ENCODE data around the gene POU2AF3.

The POU2AF3 gene, protein sequence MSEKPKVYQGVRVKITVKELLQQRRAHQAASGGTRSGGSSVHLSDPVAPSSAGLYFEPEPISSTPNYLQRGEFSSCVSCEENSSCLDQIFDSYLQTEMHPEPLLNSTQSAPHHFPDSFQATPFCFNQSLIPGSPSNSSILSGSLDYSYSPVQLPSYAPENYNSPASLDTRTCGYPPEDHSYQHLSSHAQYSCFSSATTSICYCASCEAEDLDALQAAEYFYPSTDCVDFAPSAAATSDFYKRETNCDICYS

DNA sequence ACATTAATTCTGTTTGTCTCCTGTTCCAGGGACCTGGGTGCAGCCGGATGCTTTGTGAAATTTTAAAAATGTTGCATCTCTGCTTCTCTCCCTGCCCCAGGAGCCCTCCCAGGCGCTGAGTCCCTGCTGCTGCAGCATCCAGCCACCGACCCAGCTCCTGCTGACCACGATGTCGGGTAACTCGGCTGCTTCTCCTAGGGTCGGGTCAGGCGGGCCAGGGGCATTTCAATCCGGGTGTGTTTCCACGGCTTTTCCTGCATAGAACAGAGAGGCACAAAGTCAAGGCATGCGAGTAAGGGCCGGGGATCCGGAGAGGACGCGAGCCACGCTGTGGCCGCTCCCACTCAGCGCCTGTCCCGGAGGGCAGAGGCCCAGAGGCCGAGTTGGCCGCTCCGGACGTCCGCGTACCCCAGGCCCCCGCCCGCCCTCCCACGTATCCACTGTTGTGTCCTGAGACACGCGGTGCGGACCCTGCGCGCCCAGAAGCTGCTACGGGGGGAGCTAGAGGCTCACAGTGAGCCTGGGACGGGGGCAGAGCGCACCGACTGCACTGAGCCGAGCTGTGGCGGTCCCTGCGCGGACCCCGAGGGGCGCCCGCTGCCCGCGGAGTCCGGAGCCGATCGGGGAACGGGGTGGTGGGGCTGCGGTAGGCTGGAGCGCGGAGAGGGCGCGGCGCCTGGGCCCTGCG, at the start of gene POU2AF3:
Gene POU2AF3, plus strand, starts transcription at position 134 of the 688 bp plus-strand sequence. Its CDS starts 36 bp downstream, at position 170.
- TF ChIP-seq, protein P1, sequence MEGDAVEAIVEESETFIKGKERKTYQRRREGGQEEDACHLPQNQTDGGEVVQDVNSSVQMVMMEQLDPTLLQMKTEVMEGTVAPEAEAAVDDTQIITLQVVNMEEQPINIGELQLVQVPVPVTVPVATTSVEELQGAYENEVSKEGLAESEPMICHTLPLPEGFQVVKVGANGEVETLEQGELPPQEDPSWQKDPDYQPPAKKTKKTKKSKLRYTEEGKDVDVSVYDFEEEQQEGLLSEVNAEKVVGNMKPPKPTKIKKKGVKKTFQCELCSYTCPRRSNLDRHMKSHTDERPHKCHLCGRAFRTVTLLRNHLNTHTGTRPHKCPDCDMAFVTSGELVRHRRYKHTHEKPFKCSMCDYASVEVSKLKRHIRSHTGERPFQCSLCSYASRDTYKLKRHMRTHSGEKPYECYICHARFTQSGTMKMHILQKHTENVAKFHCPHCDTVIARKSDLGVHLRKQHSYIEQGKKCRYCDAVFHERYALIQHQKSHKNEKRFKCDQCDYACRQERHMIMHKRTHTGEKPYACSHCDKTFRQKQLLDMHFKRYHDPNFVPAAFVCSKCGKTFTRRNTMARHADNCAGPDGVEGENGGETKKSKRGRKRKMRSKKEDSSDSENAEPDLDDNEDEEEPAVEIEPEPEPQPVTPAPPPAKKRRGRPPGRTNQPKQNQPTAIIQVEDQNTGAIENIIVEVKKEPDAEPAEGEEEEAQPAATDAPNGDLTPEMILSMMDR (IDR thresholded peaks at IDR 0.05; ENCODE audit: borderline replicate concordance, insufficient read depth, low read depth, low read length), result no peak
- H3K4me3 ChIP-seq (ENCODE audit: low read depth, low read length), result peak within 1 kb of the TSS; percentile 53

DNA sequence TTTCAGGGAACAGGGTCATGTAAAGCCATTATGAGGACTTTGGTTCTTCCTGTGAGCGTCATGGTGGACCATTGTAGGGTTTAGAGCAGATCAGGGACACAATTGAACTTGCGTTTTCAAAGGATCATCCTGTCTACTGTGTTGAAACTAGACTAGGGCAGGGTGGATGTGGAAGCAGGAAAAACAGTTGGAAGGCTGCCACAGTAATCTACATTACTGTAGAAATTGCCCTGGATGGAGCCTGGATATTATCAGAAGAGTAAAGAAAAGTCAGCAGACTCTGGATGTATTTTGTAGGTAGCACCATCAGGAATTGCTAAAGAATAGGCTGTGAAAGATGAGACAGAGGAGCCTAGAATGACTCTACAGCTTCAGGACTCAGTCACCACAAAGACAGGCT, 47.4 kb upstream of the POU2AF3 start:
- no peak overlapping the region for H3K4me3 ChIP-seq (ENCODE audit: low read depth, low read length)
- TF ChIP-seq, protein P1 (IDR thresholded peaks at IDR 0.05; ENCODE audit: borderline replicate concordance, insufficient read depth, low read depth, low read length), result no peak

DNA sequence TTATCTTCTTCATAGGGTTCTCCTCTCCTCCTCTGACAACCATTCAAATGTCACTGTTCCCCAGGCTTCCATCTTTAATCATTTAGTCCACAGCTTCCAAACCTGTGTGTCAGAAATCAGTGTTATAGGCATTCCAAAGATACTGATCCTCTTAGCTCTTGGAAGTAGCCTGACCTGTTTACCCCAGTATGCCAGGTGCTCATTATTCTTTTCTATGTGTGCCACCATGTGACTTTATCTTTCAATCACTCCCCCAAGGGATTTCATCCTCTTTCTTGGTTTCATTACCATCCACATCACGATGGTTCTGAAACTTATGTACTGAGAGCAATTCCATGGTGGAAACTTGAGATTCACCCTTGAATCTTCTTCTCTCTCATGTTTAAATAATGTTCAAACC, 45.2 kb upstream of the POU2AF3 start:
- TF ChIP-seq, protein P1 (IDR thresholded peaks at IDR 0.05; ENCODE audit: borderline replicate concordance, insufficient read depth, low read depth, low read length), result no peak
- no peak overlapping the region for H3K4me3 ChIP-seq (ENCODE audit: low read depth, low read length)

DNA sequence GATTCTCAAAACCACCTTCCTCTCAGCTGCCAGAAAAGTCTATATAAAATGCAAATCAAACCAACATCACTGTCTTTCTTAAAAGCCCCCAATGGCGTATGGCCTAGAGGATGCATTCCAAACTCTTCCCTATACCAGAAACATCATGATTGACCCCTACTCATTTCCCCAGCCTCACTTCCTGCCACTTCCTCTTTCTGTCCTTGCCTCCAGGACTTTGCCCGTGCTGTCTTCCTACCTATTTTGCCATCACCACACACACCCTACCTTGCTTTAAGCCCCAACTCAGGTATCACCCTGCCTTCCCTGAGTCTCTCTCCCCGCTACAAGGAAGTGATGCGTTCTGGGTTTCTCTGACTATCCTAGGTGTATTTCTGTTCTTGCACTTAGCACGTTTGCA, 44.7 kb upstream of the POU2AF3 start:
- TF ChIP-seq, protein P1 (IDR thresholded peaks at IDR 0.05; ENCODE audit: borderline replicate concordance, insufficient read depth, low read depth, low read length), result no peak
- H3K4me3 ChIP-seq (ENCODE audit: low read depth, low read length), result no peak overlapping the region

DNA sequence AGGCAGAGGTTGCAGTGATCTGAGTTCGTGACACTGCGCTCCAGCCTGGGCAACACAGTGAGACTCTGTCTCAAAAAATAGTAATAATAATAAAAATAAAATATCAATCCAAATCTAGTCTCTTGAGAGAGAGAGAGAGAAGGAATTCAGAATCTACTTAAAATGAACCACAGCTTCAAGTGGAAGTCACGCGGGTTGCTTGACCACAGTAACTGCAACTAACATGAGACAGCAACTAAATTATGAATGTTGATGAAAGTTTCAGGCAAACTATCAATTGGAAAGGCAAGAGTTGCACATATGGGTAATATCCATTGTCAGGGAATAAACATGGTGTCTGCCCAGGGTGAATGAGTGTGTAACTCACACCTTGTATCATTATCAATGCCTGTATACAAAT, 40.3 kb upstream of the POU2AF3 start:
- TF ChIP-seq, protein P1 (IDR thresholded peaks at IDR 0.05; ENCODE audit: borderline replicate concordance, insufficient read depth, low read depth, low read length), result no peak
- no peak overlapping the region for H3K4me3 ChIP-seq (ENCODE audit: low read depth, low read length)

DNA sequence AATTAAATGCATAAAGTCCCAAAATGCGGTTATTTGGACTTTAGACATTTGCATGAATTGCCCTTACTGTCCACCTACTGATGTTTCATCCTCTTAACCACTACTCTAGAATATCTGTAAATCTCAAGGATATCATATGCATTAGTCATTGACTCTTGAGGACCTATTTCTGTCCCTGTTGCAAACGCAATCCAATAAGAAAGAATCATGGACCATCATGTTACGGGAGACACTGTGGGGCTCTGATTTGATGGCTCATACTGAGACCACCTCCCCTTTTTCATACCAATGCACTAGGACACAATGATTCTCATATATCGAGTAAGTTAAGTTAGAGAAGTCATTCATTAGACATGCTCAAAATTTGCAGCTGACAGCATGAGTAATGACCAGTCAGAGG, 38.5 kb upstream of the POU2AF3 start:
- no peak overlapping the region for H3K4me3 ChIP-seq (ENCODE audit: low read depth, low read length)
- TF ChIP-seq, protein P1 (IDR thresholded peaks at IDR 0.05; ENCODE audit: borderline replicate concordance, insufficient read depth, low read depth, low read length), result no peak

DNA sequence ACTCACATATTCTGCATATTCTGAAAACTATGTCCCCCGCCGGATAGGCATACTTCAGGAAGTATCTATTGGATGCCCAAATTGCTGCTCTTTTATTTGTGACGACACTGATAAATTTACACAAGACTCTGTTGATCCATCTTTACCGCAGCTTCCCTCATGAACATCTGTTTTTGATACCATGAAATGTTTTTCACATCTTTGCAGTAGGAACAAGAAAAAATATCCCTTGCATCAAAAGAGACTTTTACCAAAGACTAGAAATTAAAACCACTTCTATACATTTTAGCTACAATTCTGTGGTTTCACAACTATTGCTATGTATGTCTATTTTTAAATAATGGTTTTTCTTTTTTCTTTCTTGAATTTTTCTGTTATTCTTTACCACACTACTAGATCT, 37.5 kb upstream of the POU2AF3 start:
- no peak overlapping the region for H3K4me3 ChIP-seq (ENCODE audit: low read depth, low read length)
- TF ChIP-seq, protein P1 (IDR thresholded peaks at IDR 0.05; ENCODE audit: borderline replicate concordance, insufficient read depth, low read depth, low read length), result no peak

All from GM12875 (cell line).